Measurements from ENCODE around the gene GBP2.

DNA sequence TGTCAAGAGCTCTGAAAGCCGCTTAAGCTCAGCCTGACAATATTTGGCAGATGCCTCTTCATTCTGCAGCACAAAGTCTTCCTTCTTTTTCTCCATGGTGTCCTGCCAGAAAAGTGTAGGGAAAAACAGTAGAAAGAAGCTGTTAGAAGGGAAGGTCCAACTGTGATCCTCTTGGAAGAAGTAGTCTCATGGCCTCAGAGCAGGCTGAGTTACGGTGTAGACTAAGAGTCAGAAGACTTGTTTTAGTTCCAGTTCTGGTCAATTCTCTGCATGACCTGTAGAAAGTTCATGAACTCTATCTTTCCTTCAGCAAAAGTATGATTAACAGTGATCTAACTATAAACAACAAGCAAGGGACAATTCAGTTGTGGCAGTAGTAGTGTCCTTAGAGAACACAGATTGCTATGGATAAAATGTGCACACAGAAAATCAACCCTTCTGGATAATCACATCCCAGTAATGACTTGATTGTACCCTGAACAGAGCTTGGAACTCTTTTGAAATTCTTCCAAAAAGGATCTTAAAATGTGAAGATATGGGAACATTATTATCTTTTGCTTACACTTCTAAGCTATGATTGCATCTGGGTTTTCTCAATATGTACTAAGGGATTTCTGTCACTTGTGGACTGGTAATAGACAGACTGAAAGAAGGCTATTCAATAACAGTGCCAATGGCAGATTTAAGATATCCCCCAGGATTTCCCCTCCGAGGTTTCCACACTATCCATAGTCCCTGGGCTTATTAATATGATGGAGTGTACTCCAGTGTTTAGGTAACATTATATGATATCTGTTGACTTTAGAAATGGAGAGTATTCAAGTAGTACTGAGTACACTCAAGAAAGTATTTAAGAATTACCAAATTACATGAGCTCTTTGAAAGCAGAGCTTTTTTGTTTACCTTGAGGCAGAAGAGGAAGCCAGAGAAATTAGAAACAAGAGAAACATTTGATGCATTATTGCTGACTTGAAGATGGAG lies 22.1 kb upstream of the GBP2 start:
- TF ChIP-seq EP300 (IDR thresholded peaks at IDR 0.05; ENCODE audit: borderline replicate concordance in 1 of 2, low read depth in 1 of 2, low read length in 1 of 2) (no peak), POLR2AphosphoS5 (IDR thresholded peaks at IDR 0.05; ENCODE audit: low read depth, low read length) (no peak), YY1 (IDR thresholded peaks at IDR 0.05; ENCODE audit: low read depth) (no peak), SIN3A (IDR thresholded peaks at IDR 0.05; ENCODE audit: borderline replicate concordance, low read depth, low read length) (no peak), NRF1 (IDR thresholded peaks at IDR 0.05; ENCODE audit: low read depth, low read length) (no peak), RXRA (IDR thresholded peaks at IDR 0.05; ENCODE audit: borderline replicate concordance, low read depth) (no peak), RAD21 (IDR thresholded peaks at IDR 0.05; ENCODE audit: low read length) (no peak), TEAD4 (IDR thresholded peaks at IDR 0.05; ENCODE audit: borderline replicate concordance, insufficient read depth) (no peak), TCF12 (IDR thresholded peaks at IDR 0.05) (no peak), FOXM1 (IDR thresholded peaks at IDR 0.05; ENCODE audit: low read depth) (no peak), GATA2 (CRISPR knock-in tag; IDR thresholded peaks at IDR 0.05) (no peak)
- TF ChIP-seq, protein P1, sequence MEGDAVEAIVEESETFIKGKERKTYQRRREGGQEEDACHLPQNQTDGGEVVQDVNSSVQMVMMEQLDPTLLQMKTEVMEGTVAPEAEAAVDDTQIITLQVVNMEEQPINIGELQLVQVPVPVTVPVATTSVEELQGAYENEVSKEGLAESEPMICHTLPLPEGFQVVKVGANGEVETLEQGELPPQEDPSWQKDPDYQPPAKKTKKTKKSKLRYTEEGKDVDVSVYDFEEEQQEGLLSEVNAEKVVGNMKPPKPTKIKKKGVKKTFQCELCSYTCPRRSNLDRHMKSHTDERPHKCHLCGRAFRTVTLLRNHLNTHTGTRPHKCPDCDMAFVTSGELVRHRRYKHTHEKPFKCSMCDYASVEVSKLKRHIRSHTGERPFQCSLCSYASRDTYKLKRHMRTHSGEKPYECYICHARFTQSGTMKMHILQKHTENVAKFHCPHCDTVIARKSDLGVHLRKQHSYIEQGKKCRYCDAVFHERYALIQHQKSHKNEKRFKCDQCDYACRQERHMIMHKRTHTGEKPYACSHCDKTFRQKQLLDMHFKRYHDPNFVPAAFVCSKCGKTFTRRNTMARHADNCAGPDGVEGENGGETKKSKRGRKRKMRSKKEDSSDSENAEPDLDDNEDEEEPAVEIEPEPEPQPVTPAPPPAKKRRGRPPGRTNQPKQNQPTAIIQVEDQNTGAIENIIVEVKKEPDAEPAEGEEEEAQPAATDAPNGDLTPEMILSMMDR (IDR thresholded peaks at IDR 0.05), result no peak

All from SK-N-SH (cell line).